GM10266 (cell line): ENCODE measurements around the gene PLK2.

Experiments used
- DNase-seq: peaks from one replicate; pipeline ENCODE4 v3.0.0; 2012; ENCODE audit errors: extremely low spot score
- TF ChIP-seq, protein P1 (sequence below): IDR thresholded peaks from 2 replicates; pipeline ENCODE4 v1.5.1; 2012; ENCODE audit warnings: mild to moderate bottlenecking, low read depth; ENCODE audit not compliant: control insufficient read depth, insufficient read depth; ENCODE audit errors: missing control alignments

Gene PLK2

GRCh38 chr5:58493141-58493540, 33.3 kb upstream of the PLK2 start:
- TF ChIP-seq, protein P1, sequence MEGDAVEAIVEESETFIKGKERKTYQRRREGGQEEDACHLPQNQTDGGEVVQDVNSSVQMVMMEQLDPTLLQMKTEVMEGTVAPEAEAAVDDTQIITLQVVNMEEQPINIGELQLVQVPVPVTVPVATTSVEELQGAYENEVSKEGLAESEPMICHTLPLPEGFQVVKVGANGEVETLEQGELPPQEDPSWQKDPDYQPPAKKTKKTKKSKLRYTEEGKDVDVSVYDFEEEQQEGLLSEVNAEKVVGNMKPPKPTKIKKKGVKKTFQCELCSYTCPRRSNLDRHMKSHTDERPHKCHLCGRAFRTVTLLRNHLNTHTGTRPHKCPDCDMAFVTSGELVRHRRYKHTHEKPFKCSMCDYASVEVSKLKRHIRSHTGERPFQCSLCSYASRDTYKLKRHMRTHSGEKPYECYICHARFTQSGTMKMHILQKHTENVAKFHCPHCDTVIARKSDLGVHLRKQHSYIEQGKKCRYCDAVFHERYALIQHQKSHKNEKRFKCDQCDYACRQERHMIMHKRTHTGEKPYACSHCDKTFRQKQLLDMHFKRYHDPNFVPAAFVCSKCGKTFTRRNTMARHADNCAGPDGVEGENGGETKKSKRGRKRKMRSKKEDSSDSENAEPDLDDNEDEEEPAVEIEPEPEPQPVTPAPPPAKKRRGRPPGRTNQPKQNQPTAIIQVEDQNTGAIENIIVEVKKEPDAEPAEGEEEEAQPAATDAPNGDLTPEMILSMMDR: no peak
- DNase-seq: no peak

GRCh38 chr5:58491216-58491892, 31.5 kb upstream of the PLK2 start, which contains the start of gene GAPT:
Gene GAPT, plus strand, starts transcription at chr5:58491435. Its CDS starts 3,102 bp downstream, at chr5:58494537.
- no peak for DNase-seq
- TF ChIP-seq, protein P1: no peak

DNA sequence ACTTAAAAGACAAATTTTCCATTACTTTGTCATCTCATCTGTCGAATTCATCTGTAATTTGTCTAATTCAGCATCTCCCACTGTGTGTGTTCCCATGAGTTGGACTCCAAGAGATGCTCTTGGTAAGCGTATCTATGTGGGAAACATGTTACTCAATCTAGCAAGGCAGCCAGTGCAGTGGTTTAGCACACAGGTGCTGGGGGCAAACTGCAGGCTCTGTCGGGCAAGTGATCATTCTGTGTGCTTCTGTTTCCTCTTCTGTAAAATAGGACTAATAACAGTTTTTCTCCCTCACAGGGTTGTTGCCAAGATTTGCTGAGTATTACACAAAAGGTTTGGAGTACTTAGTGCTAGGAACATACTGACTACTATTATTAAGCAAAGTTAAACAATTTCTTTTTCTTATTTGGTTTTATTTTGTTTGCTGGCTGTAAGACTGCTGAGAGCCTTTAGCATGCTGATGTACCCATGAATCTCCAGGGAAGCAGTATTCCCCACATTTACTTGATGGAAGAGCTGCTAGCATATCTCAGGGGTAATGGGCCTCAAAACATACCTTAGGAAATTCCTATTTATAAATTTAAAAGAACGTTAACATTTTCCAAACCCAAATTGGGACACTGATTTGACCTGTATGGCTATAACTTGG, 30.6 kb upstream of the PLK2 start:
- TF ChIP-seq, protein P1: no peak
- no peak for DNase-seq

- DNase-seq: no peak
- TF ChIP-seq, protein P1: no peak
Measured at GRCh38 chr5:58486290-58486689, 26.4 kb upstream of the PLK2 start.

DNA sequence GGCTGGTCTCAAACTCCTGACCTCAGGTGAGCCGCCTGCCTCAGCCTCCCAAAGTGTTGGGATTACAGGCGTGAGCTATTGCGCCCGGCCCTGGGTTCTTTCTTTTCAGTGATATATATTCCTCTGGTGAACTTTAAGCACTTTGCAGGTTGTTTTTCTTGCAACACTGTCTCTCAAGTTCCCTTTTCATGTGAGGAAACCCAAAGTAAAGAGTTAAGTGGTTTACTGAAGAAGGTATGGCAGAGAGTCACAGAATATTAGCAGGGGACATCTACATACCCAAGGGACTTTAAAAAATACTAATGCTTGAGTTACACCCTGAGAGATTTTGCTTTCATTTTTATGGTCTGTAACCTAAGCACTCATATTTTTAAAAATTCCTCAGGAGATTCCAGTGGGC, 24.6 kb upstream of the PLK2 start:
- TF ChIP-seq, protein P1: no peak
- DNase-seq: no peak

DNA sequence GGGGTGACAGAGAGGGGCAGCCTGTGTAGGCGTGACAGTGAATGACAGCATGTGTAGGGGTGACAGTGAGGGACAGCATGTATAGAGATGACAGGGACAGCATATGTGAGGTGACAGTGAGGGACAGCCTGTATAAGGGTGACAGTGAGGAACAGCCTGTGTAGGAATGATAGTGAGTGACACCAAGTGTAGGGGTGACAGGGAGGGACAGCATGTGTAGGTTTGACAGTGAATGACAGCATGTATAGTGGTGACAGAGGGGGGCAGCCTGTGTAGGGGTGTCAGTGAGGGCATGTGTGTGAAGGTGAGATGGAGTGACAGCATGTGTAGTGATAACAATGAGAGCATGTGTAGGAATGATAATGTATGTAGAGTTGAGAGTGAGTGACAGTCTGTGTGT, 22.6 kb upstream of the PLK2 start:
- TF ChIP-seq, protein P1: no peak
- no peak for DNase-seq

GRCh38 chr5:58481828-58482227, 21.9 kb upstream of the PLK2 start:
- no peak for DNase-seq
- TF ChIP-seq, protein P1: no peak
